Stimulated activated CD8-positive, alpha-beta memory T cell treated with anti-CD3 and anti-CD28 coated beads, Interleukin-15, amount 100 ng/mL, for 24 hours (primary cell): ENCODE data around the gene ZSWIM6.

ENCODE experiments used
- DNase-seq: peaks from one replicate; pipeline ENCODE4 v3.0.0-alpha.2; 2020; ENCODE audit warnings: low read depth

Gene ZSWIM6

DNA sequence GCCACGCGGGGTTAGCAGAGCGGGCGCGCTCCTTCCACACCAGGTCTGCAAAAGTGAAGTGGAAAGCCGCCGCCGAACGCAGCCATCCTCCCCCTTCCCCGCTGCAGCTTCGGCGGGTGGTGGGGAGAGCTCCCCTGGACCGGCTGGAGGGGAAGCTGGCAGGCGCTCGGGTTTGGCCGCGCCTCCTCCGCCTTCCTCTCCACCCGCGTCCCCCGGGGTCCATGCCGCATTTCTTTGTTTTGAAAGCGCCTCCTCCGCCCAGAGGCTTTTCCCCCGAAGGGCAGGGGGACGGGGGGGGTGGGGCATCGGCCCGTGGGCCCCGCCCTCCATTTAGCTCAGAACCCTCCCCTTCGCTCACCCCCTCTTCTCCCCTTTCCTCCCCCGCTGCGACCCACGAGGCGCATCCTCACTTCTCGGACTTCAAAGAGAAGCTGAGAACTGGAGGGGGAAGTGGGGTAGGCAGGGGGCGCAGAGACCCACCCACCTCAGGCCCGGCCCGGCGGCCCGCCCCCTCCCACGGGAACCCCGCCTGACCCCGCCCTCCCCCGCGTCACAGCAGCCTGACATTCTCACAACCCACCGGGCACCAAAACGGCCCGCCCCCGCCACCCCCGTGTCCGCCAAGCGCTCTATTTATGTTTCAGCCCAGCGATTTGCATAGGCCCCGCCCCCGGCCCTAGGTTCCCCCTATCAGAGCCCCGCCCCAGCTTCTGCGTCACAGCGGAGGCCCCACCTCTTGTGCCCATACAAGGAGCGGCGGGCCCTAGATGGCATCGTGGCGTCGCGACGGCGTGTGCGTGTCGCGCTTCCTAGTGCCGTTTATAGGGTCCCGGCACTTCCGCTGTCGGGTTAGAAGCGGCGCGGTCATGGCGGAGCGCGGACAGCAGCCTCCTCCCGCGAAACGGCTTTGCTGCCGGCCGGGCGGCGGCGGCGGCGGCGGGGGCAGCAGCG is at the start of gene ZSWIM6:
Gene ZSWIM6 (plus strand): TSS at position 852 of the 951 bp plus-strand sequence. CDS start 15 bp downstream, at position 867.
- DNase-seq, result peak; percentile 91

DNA sequence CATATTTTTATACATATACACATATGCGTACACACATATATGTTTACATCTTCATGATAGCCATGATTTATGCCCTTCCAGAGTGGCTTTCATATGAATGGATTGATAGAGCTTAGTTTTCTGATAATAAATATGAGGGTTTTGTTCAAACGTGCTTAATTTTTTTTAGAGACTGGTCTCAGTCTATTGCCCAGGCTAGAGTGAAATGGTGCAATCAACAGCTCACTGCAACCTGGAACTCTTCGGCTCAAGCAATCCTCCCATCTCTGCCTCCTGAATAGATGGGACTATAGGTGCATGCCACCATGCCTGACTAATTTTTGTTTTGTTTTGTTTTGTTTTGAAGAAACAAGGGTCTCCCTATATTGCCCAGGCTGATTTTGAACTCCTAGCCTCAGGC is 48.6 kb upstream of the ZSWIM6 start:
- no peak for DNase-seq

DNA sequence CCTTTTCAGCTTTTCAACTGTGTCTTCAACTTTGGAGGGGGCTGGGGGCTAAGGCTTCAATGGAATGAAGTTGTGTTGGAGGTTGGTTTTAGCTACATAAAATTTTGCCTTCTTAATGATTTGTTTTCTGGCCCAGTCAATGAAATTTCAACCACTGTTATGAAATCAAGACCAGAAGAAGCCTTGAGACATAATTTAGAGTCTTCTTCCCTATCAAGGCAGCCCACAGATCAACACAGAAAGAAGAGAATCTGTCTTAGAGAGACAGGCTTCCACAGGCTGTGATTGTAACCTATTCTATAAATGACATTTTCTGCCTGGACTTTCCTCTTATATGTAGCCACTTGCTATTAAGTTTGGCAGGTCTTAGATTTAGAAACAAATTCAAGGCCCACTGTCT is 46.5 kb upstream of the ZSWIM6 start:
- no peak for DNase-seq

DNA sequence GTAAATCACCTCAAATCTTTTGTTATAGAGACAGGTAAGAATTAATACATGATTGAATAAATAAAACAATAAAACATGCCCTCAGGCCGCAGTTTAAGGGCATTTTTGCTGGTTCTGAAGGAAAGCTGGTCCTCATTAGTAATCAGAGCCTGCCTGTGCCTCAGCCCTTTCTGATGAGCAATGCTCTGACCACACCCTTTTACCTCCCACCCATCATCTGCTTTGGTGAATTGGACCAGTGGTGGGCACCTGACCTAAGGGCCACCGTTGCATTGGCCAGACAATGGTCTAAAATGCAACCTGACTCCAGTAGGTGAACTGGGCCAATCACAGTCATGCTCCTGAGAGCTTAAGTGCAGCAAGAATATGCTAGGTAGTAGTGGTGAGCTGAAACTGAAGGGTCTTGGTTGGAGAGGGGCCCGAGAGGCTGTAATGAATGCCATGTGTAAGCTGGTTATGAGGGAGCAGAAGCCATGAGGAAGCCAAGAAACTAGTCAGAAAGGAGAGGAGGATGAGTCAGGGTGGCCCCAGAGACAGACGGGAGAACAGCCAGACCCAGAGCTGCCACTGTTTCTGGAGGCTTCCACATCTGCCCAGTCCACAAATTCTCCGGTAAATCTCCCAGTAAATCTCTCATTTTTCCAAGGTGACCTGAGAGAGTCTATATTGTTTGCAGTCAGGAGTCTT is 45.5 kb upstream of the ZSWIM6 start:
- no peak for DNase-seq

DNA sequence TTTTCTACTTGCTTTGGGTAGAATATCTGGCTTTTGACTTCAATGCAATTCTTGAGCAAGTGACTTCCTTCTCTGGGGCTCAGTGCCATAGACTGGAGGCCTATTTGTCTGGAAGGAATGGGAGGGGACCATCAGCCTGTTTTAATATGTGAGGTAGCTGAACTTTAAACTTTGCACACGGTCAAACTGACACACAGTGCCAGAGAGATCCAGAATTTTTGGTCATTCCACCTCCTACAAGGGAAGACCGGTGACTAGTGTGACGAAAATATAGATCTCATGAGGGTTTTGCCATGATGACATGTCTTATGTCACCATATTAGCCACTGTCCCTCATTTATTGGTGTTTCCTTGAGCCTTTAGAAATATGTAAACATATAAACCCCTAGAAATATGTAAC is 44.6 kb upstream of the ZSWIM6 start:
- no peak for DNase-seq

DNA sequence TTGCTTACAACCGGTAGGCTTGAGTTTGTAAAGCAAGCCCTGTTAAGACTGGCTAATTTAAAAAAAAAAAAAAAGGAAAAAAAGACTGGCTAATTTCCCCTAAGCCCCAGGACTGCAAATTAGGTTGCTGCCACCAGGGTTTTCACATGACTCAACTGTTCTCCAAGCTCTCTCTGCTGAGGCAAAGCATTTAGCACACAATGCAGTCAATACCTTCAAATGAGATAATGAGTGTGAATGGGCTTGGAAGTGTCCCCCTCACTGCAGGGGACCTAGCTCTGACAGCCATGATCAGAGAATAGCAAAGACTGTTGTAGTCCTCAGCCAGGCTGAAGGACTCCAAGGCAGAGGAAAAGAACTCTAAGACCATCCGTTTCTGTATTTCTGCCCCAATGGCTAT is 42.8 kb upstream of the ZSWIM6 start:
- no peak for DNase-seq

DNA sequence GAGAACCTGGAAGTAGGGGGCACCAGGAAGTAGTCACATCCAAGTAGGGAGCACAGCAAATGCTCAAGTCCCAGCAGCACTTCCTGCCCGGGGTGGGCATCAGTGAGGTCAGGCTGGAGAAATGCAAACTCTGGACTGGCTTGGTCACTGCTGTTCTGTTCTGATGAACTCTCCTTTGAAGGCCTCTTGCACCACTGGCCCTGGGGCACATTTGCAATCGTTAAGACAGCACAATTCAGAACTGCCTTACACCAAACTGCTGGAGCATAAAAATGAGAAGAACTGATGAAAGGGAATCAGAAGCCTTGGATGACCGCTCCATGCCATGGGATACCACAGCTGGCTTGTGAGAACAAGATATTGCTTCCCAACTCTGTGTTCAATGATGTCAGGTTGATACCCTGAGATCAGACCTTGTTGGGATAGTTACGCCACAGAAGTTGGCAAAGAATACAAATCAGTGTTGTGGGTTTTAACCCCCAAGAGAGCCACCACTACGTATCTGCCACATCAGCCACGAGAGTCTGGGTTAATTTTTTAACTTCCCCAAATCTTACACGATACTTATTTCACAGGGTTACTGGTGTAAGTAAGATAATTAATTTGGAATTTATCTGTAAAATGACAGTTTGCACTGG is 42.3 kb upstream of the ZSWIM6 start:
- DNase-seq, result no peak

DNA sequence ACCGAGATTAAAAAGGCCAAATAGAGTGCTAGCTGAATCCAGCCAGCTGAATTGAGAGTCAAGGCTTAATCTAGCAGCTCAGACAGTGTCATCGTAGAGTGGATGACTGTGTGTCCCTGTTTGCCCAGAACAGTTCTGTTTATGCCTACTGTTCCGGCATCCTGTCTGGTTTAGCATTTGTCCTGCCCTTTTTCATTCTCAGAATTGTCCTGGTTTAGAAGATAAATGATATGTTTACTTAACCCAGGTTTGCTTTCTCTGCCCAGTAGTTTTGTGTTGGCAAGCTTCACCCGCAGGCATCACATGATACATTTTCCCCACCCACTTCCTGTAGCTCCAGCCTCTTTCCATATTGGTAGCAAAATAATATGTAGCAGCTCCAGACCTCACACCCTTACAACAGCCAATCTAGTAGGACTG is 41.3 kb upstream of the ZSWIM6 start:
- DNase-seq, result no peak

DNA sequence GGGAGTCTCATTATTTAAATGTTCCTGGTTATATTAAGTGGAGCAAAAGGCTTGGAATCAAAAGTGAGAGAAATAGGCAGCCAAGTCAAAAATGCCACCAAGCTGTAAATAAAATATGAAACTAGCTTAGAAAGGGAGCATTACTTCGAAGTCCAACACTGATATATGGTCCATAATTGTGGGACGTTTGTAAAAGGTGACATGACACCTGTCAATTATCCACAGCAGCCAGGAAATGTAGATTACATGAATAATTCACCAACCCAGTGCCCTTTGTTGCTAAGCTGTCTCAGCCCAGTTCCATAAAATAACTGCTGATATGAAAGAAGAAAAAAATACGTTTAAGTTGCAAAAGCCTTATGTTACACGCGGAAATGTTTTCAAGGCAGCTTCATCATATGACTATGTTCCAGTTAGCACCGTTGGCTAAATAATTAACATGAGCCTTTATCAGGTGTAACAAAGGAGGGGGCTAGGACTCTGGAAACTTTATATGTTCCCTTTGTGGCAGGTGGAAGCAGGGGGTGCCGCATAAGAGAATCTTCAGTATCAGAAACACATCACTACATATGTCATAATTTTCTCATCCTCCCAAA is 39.9 kb upstream of the ZSWIM6 start:
- no peak for DNase-seq

DNA sequence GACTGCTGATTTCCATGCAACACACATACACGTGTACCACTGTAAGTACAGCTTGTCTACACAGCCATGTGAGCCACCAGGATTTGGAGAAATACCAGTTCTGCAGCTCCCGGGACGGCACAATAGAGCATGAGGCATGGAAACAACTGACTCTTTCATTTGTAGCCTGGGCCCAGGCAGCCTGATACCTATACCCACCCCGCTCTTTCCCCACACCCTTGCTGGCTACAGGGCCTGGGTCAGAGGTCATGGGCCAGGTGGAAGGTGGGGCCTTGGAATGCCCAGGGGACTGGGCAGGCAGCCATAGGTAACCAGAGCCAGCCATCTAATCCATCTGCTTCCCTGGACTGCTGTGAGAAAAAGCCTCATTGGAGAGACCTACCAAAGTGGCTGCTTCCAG is 39.0 kb upstream of the ZSWIM6 start:
- no peak for DNase-seq

DNA sequence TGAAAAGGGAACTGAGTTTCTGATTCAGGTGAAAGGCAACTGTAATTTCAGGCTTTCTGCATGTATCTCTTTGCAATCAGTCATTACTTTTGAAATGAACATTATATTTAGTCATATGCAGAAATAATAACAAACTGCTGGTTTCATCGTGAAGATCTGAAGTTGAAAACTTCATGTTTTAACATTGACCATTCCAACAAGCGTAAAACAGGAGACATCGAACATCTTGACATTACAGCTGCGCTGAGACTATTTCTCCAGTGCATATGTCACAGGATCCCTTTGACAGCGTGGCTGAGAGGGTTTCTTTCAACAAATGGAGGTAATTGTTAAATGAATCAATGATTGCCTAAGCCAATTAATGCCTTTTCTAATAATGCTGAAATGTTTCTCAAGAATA is 38.2 kb upstream of the ZSWIM6 start:
- no peak for DNase-seq

DNA sequence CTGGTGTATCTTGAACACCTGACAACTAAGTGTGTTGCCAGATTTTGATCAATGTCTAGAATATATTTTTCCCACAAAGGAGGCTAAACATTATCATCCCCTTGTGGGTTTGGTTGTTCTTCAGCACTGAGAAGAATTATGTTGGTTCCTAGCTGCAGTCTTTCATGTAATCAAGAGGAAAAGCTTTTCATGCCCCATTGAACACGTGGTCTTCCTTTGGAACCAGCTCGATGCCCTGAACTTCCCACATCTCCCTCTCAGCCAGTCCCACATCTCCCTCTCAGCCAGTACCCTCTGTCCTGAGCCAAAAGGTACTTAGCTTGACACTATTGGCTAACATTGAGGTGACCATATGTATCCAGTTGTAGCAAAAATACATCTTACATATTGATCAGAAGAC is 36.7 kb upstream of the ZSWIM6 start:
- DNase-seq, result no peak

DNA sequence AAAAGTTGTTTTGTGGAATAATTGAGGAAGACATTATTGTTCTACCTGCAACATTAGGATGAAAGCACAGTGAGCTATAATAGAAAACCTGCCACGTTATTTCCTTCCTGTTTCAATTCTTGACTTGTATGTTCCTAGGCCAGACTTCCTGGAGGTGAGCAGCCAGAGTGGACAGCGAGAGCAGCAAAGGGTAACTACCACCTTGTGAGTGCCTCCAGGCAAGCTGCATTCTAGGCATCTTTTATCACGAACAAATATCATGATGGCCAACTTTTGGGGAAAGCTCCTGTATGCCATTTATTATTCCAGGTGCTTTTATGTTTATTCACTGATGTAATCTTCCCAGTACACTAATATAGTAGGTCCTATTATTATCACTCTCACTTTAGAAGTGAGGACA is 34.0 kb upstream of the ZSWIM6 start:
- no peak for DNase-seq

DNA sequence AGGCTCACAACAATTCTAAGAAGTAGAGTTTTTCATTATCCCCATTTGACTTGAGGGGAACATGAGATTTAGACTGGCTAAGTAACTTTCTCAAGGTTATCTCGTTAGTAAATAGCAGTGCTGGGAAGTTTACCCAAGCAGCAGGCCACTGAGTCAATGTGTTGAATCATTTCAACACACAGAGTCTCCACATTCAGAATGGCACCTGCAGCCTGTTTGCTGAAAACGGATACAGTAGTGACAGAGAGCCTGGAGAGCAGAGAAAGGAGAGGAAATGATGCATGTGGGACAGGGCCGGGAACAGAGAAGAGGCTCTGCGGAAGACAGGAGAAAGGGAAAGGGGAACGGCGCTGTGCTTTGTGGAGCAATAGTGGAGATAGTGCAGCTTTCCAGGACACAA is 33.5 kb upstream of the ZSWIM6 start:
- no peak for DNase-seq

DNA sequence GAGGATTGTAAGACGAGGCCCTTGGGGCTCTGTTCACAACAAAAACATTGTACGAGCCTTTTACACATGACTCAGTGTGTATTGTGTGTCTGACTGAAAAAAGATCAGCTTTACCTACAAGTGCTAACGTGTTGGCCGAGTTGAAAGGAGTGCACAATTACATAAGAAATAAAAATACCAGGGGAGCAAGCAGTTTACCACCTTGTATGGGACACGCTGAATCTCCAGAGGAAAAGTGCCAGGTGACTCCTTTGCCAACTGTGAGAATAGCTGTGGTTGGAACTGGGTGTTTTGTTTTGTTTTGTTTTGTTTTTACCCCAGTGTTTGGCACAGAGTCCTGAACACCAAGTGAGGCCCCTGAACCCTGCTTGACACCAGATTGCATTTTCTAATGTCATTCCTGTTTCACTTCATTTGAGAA is 32.8 kb upstream of the ZSWIM6 start:
- DNase-seq, result no peak

DNA sequence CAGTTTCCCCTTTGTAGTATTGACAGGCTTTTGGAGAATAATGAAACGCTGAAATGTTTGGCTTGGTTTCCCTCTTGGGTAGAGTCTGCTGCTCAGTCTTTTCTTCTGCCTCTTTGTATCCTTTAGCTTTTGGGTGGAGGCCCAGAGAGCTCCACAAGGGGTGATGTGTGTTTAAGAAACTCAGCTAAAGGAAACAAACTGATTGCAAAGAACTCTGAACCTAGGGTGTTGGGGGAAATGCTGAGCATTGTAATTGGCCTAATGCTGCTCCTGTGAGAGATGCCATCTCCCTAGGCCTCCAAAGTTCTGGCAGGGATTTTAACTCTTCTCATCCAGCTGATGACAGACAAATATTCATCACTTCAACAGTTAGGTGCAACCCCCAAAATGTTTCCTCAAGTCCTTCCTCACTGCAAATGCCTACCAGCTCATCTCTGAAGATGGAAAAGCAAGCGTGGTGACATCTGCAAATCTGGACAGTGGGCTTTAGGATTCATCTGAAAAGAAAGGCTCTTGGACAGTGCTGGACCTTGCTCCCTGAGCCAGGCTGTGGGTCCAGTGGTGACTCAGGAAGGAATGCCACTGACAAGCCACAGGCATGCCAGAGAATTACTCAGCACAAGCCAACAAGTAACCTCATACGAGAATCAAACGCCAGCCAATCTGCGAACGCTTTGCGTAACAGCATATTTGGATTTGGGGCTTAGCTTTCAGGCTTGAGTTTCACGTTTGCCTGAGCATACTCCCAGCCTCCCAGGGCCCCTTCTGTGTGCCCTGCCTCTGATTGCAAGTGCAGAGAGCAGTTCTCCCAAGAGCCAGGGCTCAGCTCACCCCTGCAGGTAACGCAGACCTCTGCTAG is 30.5 kb upstream of the ZSWIM6 start:
- DNase-seq, result no peak

DNA sequence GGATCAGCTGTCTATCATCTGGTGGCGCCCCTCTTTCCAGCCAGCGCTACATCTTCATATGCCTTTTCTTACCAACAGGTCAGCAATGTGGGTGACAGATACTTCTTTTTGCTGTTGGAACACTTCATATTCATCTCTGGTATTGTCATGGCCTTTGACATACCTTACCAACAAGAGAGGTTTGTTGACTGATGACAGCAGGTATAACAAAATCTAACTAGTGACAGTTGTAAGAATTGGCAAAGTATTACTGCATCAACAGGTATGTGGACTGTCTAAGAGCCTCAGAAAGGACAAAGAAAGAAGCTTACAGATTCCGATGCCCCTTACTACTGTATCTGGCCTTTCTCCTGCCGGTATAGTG is 29.9 kb upstream of the ZSWIM6 start:
- no peak for DNase-seq

DNA sequence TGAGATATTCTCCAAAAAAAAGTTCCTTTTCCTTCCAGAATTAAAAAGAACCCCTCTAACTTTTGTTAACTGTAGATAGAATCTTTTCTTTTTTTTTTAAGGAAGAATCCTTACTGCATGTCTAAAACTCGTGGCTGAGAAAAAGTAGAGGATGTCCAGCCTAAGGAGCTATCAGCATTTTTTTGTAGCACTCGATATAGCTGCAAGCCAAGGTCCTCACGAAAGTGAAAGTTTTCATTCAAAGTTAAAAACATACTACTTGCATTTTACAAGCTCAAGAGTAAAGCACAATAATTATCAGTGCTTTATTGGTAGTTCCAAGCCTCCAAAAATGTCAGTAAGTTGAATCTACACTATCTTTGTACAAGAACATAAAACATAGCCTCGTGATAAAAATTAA is 28.7 kb upstream of the ZSWIM6 start:
- DNase-seq, result no peak

DNA sequence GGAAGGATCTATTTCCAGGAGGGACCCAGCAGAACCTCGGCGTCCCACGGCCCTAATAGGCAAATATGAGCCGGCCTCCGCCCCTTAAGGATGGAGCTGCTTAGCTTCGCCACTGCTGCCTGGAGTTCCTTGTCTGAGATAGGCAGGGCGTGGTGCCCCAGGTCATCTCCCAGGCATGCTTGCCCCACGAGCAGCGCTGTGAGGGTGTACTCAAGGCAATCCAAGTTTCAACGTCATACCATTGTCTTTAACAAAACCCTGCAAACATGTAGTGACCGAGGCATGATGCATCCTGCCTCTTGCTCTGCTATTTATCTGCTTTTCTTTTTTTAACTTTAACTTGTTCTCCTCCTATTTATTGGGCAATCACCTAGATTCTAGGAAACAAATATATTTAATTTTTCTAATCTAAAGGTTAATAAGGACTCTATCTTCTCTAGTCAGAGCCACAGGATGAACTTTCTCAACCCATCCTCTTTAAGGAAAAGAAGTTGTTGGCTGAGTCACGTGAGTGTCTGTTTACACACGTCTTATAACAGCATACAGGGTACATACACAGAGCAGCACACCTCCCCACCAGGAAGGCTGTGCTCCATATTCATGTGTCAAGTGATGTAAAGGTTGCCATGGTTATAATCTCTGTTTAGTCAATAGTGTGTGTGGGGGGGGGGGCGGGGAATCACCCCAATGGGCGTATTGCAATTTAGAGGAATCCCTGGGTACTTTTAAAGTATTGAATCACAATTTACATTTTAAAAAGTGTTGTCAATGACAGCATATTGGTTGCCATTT is 27.3 kb upstream of the ZSWIM6 start:
- no peak for DNase-seq

DNA sequence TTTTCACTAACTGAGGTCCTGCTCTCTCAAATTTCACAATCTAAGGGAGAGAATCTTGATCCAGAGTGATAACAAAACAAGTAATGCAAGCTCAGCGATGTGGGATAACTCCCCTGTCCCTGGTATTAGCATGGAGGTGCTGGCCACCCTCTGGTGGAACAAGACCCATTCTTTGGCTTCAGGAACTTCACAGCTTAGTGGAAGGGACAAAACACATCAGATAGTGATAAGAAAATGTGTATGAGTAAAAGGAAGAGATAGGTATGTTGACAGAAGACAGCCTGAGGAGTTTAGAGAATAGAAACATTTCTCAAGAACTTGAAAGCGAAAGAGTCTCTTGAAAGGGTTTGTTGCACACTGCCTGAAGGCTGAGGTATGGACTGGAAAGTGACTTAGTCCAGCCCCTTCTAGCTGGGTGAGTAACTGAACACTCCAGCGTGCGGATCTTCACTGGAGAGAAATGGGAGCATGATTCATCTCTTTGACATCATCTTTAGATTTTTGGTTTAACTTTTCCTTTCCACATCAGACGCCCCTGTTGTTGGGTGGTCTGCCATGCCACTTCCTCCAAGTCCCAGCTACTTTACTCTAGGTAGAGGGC is 25.4 kb upstream of the ZSWIM6 start:
- no peak for DNase-seq
